Astrocyte (in vitro differentiated cells and primary cell): ENCODE data around the gene POU2F2. TPM values are rescaled to one million over a fixed set of nuclear protein-coding genes. Genes with fewer than 3 reads are reported as not detected.

ENCODE experiments used
- DNase-seq: peaks from one replicate; pipeline ENCODE4 v3.0.0-alpha.2; 2010; ENCODE audit warnings: low read depth
- FAIRE-seq: peaks from 2 replicates; lab custom pipeline; 2011; peaks lifted over from hg19 to GRCh38; lab: Jason Lieb, UNC
- H2AFZ ChIP-seq: 2 replicates; pipeline ENCODE4 v1.6.0; 2012; ENCODE audit warnings: low read depth, low read length, inconsistent platforms
- H3K27ac ChIP-seq: 2 replicates; pipeline ENCODE4 v1.5.1; 2011; ENCODE audit warnings: low read depth, low read length, inconsistent platforms
- H3K27me3 ChIP-seq: 2 replicates; pipeline ENCODE4 v1.6.0; 2011; ENCODE audit warnings: low read length, inconsistent platforms; ENCODE audit not compliant: insufficient read depth
- H3K36me3 ChIP-seq: 2 replicates; pipeline ENCODE4 v1.5.1; 2011; ENCODE audit warnings: low read length, inconsistent platforms; ENCODE audit not compliant: insufficient read depth
- H3K4me1 ChIP-seq: 2 replicates; pipeline ENCODE4 v1.5.1; 2011; ENCODE audit warnings: low read length, inconsistent platforms; ENCODE audit not compliant: insufficient read depth
- H3K4me2 ChIP-seq: 2 replicates; pipeline ENCODE4 v1.6.0; 2012; ENCODE audit warnings: low read length, inconsistent platforms
- H3K4me3 ChIP-seq: 2 replicates; pipeline ENCODE4 v1.5.1; 2011; ENCODE audit warnings: low read depth, mild to moderate bottlenecking, low read length, inconsistent platforms; ENCODE audit not compliant: insufficient read depth
- H3K79me2 ChIP-seq: 2 replicates; pipeline ENCODE4 v1.6.0; 2012; ENCODE audit warnings: mild to moderate bottlenecking, low read length, inconsistent platforms; ENCODE audit not compliant: insufficient read depth
- H3K9ac ChIP-seq: 2 replicates; pipeline ENCODE4 v1.6.0; 2012; ENCODE audit warnings: mild to moderate bottlenecking, low read length, inconsistent platforms
- H3K9me3 ChIP-seq: 2 replicates; pipeline ENCODE4 v1.5.1; 2012; ENCODE audit warnings: low read depth, mild to moderate bottlenecking, low read length, inconsistent platforms; ENCODE audit not compliant: insufficient read depth
- H4K20me1 ChIP-seq: 2 replicates; pipeline ENCODE4 v1.6.0; 2012; ENCODE audit warnings: low read length, inconsistent platforms; ENCODE audit not compliant: insufficient read depth
- H3K27ac Mint-ChIP-seq: one replicate; pipeline ENCODE4 v1.8.0; 2021; ENCODE audit warnings: mild to moderate bottlenecking, mixed read lengths; ENCODE audit not compliant: unreplicated experiment
- H3K27me3 Mint-ChIP-seq: one replicate; pipeline ENCODE4 v1.8.0; 2021; ENCODE audit warnings: low read depth, mixed read lengths; ENCODE audit not compliant: unreplicated experiment
- H3K36me3 Mint-ChIP-seq: one replicate; pipeline ENCODE4 v1.8.0; 2021; ENCODE audit warnings: low read depth, mixed read lengths; ENCODE audit not compliant: unreplicated experiment
- H3K4me1 Mint-ChIP-seq: one replicate; pipeline ENCODE4 v1.8.0; 2021; ENCODE audit warnings: low read depth, mixed read lengths; ENCODE audit not compliant: unreplicated experiment
- H3K4me3 Mint-ChIP-seq: one replicate; pipeline ENCODE4 v1.8.0; 2021; ENCODE audit warnings: mild to moderate bottlenecking, moderate library complexity, mixed read lengths; ENCODE audit not compliant: unreplicated experiment
- H3K9me3 Mint-ChIP-seq: one replicate; pipeline ENCODE4 v1.8.0; 2021; ENCODE audit warnings: mild to moderate bottlenecking, mixed read lengths; ENCODE audit not compliant: unreplicated experiment
- CTCF ChIP-seq: IDR thresholded peaks from 2 replicates; pipeline ENCODE4 v1.5.1; 2011; ENCODE audit warnings: low read depth, mild to moderate bottlenecking, inconsistent platforms, low read length, moderate library complexity; ENCODE audit not compliant: insufficient read depth
- EZH2 ChIP-seq: IDR thresholded peaks from 2 replicates; pipeline ENCODE4 v1.6.1; 2012; ENCODE audit warnings: mild to moderate bottlenecking, low read length, inconsistent platforms; ENCODE audit not compliant: insufficient read depth
- total RNA-seq: library from RNA; stranded (reverse); gene quantifications from 2 replicates; pipeline ENCODE4 v1.2.1, GENCODE V29; 2021

POU2F2 gene
- total RNA-seq, 1 donor from 2014 or later = 8.3 TPM

- FAIRE-seq (no peak), DNase-seq (no peak)
- peaks cover 2% of the 10 kb centered on the region for H3K36me3 Mint-ChIP-seq
- peak overlapping the region; percentile 96 for H3K27ac Mint-ChIP-seq
- no peak for TF ChIP-seq CTCF
- no peak for TF ChIP-seq EZH2
- no peaks in the 10 kb centered on the region for H4K20me1 ChIP-seq
- peak overlapping the region; percentile 24 for H3K4me3 ChIP-seq
- no peaks in the 10 kb centered on the region for H3K9me3 Mint-ChIP-seq
- peak overlapping the region; percentile 87 for H3K27ac ChIP-seq
- peak overlapping the region; percentile 75 for H3K4me2 ChIP-seq
- peak overlapping the region; percentile 7 for H2AFZ ChIP-seq
- peaks cover 49% of the 10 kb centered on the region for H3K4me1 Mint-ChIP-seq
- H3K4me3 Mint-ChIP-seq = peak overlapping the region; percentile 58
- H3K27me3 Mint-ChIP-seq = no peaks in the 10 kb centered on the region
- H3K4me1 ChIP-seq = peaks cover 45% of the 10 kb centered on the region
- H3K9me3 ChIP-seq = no peaks in the 10 kb centered on the region
- peaks cover 4% of the 10 kb centered on the region for H3K36me3 ChIP-seq
- H3K9ac ChIP-seq = peak overlapping the region; percentile 69
- no peaks in the 10 kb centered on the region for H3K79me2 ChIP-seq
- no peaks in the 10 kb centered on the region for H3K27me3 ChIP-seq
Observed at GRCh38 chr19:42114412-42114811, 17.8 kb downstream of the POU2F2 start.

- Histone ChIP-seq H3K4me3 (peak overlapping the region; percentile 24), H3K9me3 (no peaks in the 10 kb centered on the region), H3K4me2 (peak overlapping the region; percentile 75), H3K36me3 (peaks cover 4% of the 10 kb centered on the region), H3K79me2 (no peaks in the 10 kb centered on the region), H3K27me3 (no peaks in the 10 kb centered on the region), H3K27ac (peak overlapping the region; percentile 87), H3K4me1 (peaks cover 48% of the 10 kb centered on the region), H4K20me1 (no peaks in the 10 kb centered on the region), H2AFZ (peak overlapping the region; percentile 37), H3K9ac (peak overlapping the region; percentile 69)
- H3K4me3 Mint-ChIP-seq = peak overlapping the region; percentile 58
- H3K4me1 Mint-ChIP-seq = peaks cover 53% of the 10 kb centered on the region
- peak; percentile 97 for DNase-seq
- peak; percentile 93 for FAIRE-seq
- H3K27me3 Mint-ChIP-seq = no peaks in the 10 kb centered on the region
- peaks cover 2% of the 10 kb centered on the region for H3K36me3 Mint-ChIP-seq
- peak overlapping the region; percentile 96 for H3K27ac Mint-ChIP-seq
- H3K9me3 Mint-ChIP-seq = no peaks in the 10 kb centered on the region
- TF ChIP-seq CTCF = peak; percentile 24
- no peak for TF ChIP-seq EZH2
Observed at GRCh38 chr19:42113641-42114348, 18.5 kb downstream of the POU2F2 start.

GRCh38 chr19:42111811-42112210, 20.4 kb downstream of the POU2F2 start:
- DNase-seq (peak; percentile 64), FAIRE-seq (no peak)
- no peaks in the 10 kb centered on the region for H4K20me1 ChIP-seq
- H3K27me3 ChIP-seq = no peaks in the 10 kb centered on the region
- H3K4me2 ChIP-seq = peak overlapping the region; percentile 75
- no peak overlapping the region for H3K4me3 ChIP-seq
- Mint-ChIP-seq H3K4me3 (peak overlapping the region; percentile 1), H3K36me3 (peaks cover 2% of the 10 kb centered on the region), H3K27ac (peak overlapping the region; percentile 96), H3K4me1 (peaks cover 62% of the 10 kb centered on the region), H3K27me3 (no peaks in the 10 kb centered on the region), H3K9me3 (no peaks in the 10 kb centered on the region)
- peak overlapping the region; percentile 69 for H3K9ac ChIP-seq
- H3K79me2 ChIP-seq = no peaks in the 10 kb centered on the region
- TF ChIP-seq CTCF (no peak), EZH2 (no peak)
- no peak overlapping the region for H2AFZ ChIP-seq
- peaks cover 50% of the 10 kb centered on the region for H3K4me1 ChIP-seq
- H3K36me3 ChIP-seq = peaks cover 4% of the 10 kb centered on the region
- H3K9me3 ChIP-seq = no peaks in the 10 kb centered on the region
- H3K27ac ChIP-seq = peak overlapping the region; percentile 87
